Skin of body (tissue), 2 donors: ENCODE data around the gene AKAP6. TPM values are rescaled to one million over a fixed set of nuclear protein-coding genes. Genes with fewer than 3 reads are reported as not detected.

ENCODE experiments used
- DNase-seq: peaks from one replicate; lab custom pipeline; 2025; lab: John Stamatoyannopoulos, UW
- total RNA-seq: library from RNA; depleted of rRNA; stranded (reverse); fragments of >200 nt; gene quantifications from one replicate; pipeline ENCODE4 v1.2.3, GENCODE V29; 2014

AKAP6 gene
- total RNA-seq, 1 donor from 2014 or later, result 21.8 TPM

GRCh38 chr14:32702088-32702487 lies 373.0 kb downstream of the AKAP6 start:
- DNase-seq, result no peak

- DNase-seq, result peak; percentile 19
These were observed 373.5 kb downstream of the AKAP6 start for GRCh38 chr14:32702562-32702961.

- peak; percentile 93 for DNase-seq
These were observed 374.1 kb downstream of the AKAP6 start for GRCh38 chr14:32703183-32703621.

DNA sequence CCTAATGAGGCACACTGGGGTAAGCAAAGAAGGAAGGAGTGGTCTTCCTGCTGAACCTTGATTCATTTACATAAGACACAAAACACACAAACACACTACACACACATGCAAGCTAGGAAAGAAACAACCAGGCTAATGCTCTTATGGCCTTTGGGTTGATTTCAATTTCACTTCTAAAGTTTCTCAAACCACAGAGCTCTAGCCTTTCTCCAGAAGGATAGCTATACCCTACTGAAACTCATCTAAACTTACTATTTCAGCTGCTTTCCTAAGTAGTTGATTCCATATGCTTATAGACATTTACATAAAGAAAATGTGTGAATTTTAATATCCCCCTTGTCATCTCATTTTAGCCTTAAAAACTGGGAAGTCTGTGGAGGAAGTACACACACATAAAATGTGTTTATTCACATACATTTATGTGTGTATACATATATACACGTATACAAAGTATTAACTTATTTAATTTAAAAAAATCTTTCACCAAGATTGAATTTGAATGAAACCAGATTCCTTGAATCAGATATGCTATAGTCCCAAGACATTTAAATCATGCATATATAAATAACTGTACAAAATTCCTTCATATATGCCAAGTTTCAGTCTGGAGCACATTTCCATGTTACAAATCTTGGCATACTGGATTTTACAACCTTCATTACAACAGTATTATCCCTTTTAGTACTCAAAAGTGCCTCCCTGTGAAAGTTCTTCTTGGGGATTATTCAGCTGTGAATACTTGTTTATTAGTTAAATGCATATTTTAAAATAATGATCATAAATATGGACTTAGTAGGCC lies 377.8 kb downstream of the AKAP6 start:
- DNase-seq, result peak; percentile 89

DNA sequence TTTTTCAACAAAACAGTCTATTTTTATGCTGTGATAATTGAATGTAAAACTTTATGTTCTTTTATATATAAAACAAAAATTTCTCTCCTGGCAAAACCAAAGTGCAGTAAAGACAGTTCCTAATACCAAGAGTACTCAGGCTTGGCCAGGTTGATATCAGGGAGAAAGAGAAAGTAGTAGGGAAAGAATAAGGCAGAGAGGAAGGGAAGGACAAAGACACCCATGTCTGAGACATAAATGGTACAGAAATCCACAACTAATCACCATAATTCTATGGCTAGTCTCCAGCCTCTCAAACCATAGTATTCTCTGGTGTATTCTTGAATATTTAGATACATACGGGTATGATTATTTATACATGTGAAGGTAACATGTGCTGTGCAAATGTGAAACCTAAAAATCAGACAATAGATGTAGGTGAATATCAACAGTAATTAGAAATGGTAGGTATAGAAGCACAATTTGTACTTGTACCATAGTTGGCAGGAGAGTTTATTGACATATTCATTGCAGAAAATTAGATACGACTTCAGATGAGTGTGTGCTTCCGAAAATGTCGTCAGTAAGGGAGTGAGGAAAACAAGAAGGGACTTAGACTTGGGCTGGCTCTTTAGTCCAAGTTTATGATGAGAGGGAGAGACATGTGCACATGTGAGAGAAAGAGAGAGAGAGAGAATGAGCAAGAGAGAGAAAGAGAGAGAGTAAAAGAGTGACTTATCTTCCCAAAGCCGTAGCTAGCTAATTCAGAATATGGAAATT lies 378.8 kb downstream of the AKAP6 start:
- DNase-seq, result peak; percentile 56

DNA sequence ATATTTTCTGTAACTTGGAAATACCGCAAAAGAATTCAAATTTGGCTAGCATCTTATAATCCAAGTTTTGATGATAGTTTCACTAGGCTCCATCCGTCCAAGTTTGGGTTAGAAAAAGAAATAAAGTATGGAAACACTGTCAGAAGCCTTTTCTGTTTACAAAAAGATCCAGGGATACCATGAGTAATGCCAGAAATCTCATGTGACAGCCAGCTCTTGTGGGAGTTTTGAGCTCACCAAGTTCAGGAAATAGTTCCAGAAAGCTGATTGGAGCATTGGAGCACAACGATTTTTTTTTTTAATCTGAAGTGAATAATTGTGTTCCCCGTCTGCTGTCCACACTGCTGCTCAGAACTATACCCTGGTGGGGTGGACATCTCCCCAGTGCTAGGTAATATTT lies 379.9 kb downstream of the AKAP6 start:
- DNase-seq, result peak; percentile 97

- peak; percentile 55 for DNase-seq
These were observed 381.2 kb downstream of the AKAP6 start for GRCh38 chr14:32710231-32710671.

GRCh38 chr14:32710731-32711680 lies 381.9 kb downstream of the AKAP6 start:
- DNase-seq, result peak; percentile 60

- no peak for DNase-seq
These were observed 384.8 kb downstream of the AKAP6 start for GRCh38 chr14:32713856-32714255.

GRCh38 chr14:32719601-32720000 lies 390.5 kb downstream of the AKAP6 start:
- DNase-seq, result peak; percentile 41

DNA sequence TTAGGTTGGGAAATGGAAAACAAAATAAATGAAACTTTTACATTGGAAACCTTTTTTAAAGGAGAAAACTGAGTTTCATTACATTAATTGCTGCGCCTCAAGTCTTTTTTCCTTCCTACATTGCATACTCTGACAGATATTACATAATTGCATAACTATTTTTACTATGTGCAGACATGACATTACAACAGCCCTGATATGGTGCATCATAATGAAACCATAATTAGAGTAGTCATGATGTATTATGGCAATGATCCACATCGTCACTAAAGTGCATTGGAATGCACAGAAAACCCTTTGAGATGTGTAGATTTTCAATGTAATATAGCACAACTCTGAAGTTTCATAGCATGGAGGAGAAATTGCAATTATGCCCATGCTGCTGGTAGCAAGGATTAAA lies 391.8 kb downstream of the AKAP6 start:
- peak; percentile 51 for DNase-seq

DNA sequence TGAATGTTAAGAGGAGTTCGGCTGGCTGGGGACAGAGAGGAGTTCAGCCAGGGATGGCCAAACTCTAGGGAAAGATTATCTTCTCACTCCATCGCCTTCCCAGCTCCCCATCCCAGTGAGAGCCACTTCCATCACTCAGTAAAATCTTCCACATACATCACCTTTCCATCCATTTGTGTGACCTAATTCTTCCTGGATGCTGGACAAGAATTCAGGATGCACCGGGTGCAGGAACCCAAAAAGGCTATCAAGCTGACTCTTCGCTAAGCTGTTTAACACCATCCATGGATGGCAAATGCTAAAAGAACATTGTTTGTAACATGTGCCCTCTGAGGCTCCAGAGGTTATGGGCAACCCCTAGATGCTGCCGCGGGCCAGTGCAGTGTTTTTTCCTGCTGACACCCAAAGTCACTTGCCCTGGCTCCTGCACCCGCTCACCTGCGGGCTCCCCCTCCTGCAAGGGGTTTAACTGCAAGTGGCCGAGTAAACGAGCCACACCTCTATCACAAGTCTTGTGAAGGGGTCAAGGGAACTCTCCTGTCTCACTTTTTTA lies 393.6 kb downstream of the AKAP6 start:
- DNase-seq, result no peak

DNA sequence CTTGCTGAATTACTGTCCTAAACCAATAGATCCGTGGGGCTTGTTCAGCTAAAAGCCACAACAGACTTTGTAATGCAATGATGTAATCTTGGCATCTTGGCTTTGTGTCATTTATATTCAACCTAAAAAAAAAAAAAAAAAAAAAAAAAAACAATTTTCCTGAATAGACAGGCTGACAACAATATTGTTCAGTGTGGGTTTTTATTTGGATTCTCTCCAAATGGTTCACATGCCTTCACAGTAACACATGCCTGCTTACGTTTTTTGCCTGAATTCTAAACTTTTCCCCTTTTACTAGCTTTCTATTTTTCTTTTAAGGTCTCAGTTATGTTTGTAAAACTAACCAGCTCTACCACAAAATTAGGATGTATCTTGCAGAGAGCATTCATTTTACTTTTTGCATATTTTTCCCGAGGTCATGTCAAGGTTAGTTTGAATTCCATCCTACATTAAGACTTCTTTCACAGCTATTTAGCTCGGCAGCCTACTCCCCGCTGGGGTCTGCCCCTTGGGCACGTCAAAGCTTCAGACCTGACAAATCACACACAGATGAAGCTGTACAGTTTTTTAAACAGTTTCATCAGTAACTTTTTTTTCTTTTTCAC lies 395.9 kb downstream of the AKAP6 start:
- DNase-seq, result peak; percentile 75

DNA sequence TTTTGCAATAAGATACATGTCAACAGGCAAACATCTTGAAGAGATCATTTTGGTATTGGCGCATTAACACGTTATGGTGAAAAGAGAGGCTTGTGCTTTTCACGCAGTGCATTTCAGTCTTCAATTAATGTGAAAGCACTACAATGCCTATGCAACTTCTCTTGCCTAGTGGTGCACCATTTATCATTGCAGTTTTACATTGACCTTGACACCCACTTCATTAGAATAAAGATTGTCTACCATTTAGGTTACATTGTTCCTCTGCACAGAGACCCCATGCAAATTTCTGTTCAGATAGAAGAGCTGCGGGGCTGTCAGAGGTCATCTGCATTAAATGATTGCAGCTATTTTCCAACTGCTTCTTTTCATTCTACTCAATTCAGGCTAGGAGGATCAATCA lies 397.4 kb downstream of the AKAP6 start:
- no peak for DNase-seq

DNA sequence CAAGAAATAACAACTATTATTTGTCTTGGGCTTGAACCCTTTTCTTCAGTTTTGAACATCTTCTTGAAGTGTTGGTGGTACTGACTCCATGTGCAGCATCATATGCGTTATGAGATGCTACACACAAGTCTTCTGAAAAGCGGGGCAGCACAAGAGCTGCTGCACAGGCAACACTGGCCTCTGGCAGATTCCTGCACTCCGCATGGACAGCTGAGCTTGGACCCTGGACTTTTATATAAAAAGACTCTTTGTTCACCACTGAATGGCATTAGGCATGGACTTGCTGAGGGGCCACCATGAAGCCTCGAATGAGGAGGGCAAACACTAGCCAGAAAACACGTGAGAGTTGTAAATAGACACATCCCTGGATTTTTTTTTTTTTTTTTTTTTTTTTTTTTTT lies 398.7 kb downstream of the AKAP6 start:
- DNase-seq, result peak; percentile 14

GRCh38 chr14:32728526-32728925 lies 399.4 kb downstream of the AKAP6 start:
- no peak for DNase-seq

GRCh38 chr14:32728976-32729375 lies 399.9 kb downstream of the AKAP6 start:
- DNase-seq, result no peak

DNA sequence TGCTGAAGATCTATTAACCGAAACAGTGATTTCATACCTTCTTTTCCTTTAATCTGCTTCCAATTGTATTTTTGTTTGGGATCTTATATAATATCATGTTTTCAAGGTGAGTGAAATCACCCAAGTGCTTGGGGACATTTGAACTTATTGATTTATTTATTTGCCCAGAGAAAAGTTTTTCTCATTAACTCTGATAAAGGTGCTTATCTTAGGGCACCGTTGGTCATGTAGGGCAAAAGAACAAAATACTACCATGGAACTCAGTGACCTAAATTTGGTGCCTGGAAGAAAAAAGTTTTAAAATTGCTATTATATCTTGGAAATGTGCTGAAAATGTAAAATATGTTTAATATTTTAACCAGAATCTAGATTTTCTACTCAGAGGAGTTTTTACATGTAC lies 402.2 kb downstream of the AKAP6 start:
- DNase-seq, result no peak

DNA sequence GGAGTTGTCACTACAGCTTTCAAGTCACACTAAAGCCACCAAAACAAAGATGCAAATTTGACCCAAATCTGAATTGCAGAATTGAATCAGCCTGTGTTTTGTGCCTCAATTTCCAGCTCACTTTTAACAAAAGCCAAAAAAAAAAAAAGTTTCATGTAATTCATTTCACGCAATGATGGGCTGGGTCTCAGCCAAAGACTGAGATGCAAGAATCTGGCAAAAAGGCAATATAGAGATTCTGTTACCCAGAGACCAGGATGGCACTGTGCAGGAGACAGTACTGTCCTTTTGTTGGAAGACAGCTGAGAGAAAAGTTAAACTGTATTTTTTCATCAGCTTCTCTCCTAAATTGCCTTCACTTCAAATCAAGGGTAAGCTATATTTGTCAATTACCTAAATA lies 403.9 kb downstream of the AKAP6 start:
- DNase-seq, result no peak

DNA sequence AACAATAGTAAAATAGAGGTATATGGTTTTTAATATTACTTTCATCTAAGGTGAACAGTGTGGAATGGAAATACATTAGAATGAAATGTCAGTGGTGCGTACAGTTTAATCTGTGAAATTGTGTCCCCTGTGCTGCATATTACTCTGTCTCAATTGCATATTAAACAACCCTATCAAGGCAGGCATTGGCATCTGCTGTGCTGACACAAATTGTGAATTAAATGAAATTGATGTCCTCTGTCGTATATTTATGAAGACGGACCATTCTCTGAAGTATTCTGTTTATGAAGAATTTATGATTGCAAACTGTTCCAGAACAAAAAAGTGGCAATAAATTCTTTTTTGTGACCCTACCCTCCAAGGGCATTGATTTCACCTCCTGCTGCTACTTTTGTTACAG lies 405.2 kb downstream of the AKAP6 start:
- no peak for DNase-seq

GRCh38 chr14:32737621-32738020 lies 408.5 kb downstream of the AKAP6 start:
- DNase-seq, result no peak
